ENCODE data around the gene CCNF. TPM values are rescaled to one million over a fixed set of nuclear protein-coding genes. Genes with fewer than 3 reads are reported as not detected.

CCNF gene, protein sequence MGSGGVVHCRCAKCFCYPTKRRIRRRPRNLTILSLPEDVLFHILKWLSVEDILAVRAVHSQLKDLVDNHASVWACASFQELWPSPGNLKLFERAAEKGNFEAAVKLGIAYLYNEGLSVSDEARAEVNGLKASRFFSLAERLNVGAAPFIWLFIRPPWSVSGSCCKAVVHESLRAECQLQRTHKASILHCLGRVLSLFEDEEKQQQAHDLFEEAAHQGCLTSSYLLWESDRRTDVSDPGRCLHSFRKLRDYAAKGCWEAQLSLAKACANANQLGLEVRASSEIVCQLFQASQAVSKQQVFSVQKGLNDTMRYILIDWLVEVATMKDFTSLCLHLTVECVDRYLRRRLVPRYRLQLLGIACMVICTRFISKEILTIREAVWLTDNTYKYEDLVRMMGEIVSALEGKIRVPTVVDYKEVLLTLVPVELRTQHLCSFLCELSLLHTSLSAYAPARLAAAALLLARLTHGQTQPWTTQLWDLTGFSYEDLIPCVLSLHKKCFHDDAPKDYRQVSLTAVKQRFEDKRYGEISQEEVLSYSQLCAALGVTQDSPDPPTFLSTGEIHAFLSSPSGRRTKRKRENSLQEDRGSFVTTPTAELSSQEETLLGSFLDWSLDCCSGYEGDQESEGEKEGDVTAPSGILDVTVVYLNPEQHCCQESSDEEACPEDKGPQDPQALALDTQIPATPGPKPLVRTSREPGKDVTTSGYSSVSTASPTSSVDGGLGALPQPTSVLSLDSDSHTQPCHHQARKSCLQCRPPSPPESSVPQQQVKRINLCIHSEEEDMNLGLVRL
- polyA plus RNA-seq, result 5.2 and 5.7 TPM in 2 replicates
- 16.6 and 21.4 TPM in 2 replicates for polyA minus RNA-seq

DNA sequence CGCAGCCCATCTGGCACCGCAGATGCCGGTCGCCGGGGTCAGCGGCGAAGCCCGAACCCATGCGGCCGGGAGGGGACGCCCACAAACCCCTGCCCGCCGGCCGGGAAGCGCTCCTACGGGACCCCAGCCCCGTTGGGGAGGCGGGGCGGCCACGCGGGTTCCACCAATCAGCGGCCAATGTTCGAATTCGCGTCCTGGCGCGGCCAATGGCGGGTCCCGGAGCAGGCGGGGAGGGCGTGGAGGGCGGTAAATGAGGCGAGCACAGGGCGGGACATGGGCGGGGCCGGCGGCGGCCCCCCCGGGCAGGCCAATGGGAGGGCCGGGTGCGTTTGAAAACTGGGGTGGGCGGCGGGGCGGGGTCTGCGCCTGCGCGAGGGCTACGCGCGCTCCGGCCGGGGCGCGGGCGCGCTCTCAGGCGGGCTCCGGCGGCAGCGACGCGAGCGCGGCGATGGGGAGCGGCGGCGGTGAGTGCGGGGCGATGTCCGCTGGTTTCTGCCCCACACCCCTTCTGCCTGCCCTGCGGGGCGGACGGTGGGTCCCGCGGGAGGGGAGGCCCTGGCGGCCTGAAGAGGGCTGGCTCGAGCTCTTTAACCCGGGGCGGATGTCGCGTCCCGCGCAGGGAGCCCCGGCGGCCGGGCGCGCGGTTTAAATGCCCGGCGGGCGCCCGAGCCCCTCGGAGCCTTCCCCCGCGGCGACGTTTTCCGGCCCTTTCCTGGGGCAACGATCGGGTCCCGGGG, at the start of gene CCNF:
TSS of gene CCNF (plus strand) at position 414 of the 737 bp plus-strand sequence. CDS start at position 449, 35 bp downstream.
- Histone ChIP-seq H3K4me2 (ENCODE audit: low read length) (peak within 1 kb of the TSS; percentile 93), H3K79me2 (replicated peaks; ENCODE audit: insufficient read depth, low read length) (peaks cover 6% of the 10 kb centered on the region), H3K27ac (ENCODE audit: low read length) (no peak within 1 kb of the TSS), H3K4me3 (ENCODE audit: low read length) (peak within 1 kb of the TSS; percentile 99), H3F3A (ENCODE audit: insufficient read depth, low read length, poor library complexity, severe bottlenecking) (no peaks in the 10 kb centered on the region), H3K9me3 (ENCODE audit: low read length) (no peaks in the 10 kb centered on the region), H2AFZ (ENCODE audit: low read depth, low read length) (peak within 1 kb of the TSS; percentile 76), H4K20me1 (ENCODE audit: insufficient read depth) (no peaks in the 10 kb centered on the region), H3K36me3 (ENCODE audit: insufficient read depth, low read length) (peaks cover 5% of the 10 kb centered on the region), H3K9ac (ENCODE audit: low read length) (peak within 1 kb of the TSS; percentile 72), H3K27me3 (ENCODE audit: insufficient read depth, low read depth, low read length) (no peaks in the 10 kb centered on the region), H3K9me2 (ENCODE audit: insufficient read depth, low read length) (no peaks in the 10 kb centered on the region)
- TF ChIP-seq SMC3 (conservative IDR thresholded peaks at IDR 0.05; ENCODE audit: poor library complexity) (peak; percentile 44), EP300 (conservative IDR thresholded peaks at IDR 0.05; ENCODE audit: poor library complexity, severe bottlenecking) (peak; percentile 18), POLR2AphosphoS5 (IDR thresholded peaks at IDR 0.05) (peak; percentile 69), TAF1 (IDR thresholded peaks at IDR 0.05; ENCODE audit: low read depth) (no peak), RAD21 (conservative IDR thresholded peaks at IDR 0.05) (peak; percentile 48)

DNA sequence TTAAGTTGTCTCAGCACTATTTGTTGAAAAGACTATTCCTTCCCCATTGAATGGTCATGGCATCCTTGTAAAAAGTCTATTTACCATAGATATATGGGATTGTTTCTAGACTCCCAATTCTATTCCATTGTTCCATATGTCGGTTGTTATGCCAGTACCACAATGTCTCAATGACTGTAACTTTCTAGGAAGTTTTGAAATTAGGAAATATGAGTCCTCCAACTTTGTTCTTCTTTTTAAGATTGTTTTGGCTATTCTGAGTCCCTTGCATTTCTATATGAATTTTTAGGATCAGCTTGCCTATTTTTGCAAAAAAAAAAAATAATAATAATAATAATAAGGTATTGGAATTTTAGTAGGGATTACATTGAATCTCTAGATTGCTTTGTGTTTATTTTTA, 45.7 kb upstream of the CCNF start:
- no peaks in the 10 kb centered on the region for H3K36me3 ChIP-seq (ENCODE audit: insufficient read depth, low read length)
- no peaks in the 10 kb centered on the region for H3K9me3 ChIP-seq (ENCODE audit: low read length)
- H3K9ac ChIP-seq (ENCODE audit: low read length), result no peak overlapping the region
- no peaks in the 10 kb centered on the region for H3F3A ChIP-seq (ENCODE audit: insufficient read depth, low read length, poor library complexity, severe bottlenecking)
- no peaks in the 10 kb centered on the region for H4K20me1 ChIP-seq (ENCODE audit: insufficient read depth)
- TF ChIP-seq EP300 (conservative IDR thresholded peaks at IDR 0.05; ENCODE audit: poor library complexity, severe bottlenecking) (no peak), RAD21 (conservative IDR thresholded peaks at IDR 0.05) (no peak), TAF1 (IDR thresholded peaks at IDR 0.05; ENCODE audit: low read depth) (no peak), MXI1 (conservative IDR thresholded peaks at IDR 0.05; ENCODE audit: poor library complexity, severe bottlenecking) (no peak), POLR2AphosphoS5 (IDR thresholded peaks at IDR 0.05) (no peak), EZH2 (IDR thresholded peaks at IDR 0.05; ENCODE audit: borderline replicate concordance, insufficient read depth, low read length, poor library complexity, severe bottlenecking) (no peak)
- TF ChIP-seq, protein P1, sequence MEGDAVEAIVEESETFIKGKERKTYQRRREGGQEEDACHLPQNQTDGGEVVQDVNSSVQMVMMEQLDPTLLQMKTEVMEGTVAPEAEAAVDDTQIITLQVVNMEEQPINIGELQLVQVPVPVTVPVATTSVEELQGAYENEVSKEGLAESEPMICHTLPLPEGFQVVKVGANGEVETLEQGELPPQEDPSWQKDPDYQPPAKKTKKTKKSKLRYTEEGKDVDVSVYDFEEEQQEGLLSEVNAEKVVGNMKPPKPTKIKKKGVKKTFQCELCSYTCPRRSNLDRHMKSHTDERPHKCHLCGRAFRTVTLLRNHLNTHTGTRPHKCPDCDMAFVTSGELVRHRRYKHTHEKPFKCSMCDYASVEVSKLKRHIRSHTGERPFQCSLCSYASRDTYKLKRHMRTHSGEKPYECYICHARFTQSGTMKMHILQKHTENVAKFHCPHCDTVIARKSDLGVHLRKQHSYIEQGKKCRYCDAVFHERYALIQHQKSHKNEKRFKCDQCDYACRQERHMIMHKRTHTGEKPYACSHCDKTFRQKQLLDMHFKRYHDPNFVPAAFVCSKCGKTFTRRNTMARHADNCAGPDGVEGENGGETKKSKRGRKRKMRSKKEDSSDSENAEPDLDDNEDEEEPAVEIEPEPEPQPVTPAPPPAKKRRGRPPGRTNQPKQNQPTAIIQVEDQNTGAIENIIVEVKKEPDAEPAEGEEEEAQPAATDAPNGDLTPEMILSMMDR (IDR thresholded peaks at IDR 0.05; ENCODE audit: poor library complexity, severe bottlenecking), result no peak
- TF ChIP-seq, protein P2, sequence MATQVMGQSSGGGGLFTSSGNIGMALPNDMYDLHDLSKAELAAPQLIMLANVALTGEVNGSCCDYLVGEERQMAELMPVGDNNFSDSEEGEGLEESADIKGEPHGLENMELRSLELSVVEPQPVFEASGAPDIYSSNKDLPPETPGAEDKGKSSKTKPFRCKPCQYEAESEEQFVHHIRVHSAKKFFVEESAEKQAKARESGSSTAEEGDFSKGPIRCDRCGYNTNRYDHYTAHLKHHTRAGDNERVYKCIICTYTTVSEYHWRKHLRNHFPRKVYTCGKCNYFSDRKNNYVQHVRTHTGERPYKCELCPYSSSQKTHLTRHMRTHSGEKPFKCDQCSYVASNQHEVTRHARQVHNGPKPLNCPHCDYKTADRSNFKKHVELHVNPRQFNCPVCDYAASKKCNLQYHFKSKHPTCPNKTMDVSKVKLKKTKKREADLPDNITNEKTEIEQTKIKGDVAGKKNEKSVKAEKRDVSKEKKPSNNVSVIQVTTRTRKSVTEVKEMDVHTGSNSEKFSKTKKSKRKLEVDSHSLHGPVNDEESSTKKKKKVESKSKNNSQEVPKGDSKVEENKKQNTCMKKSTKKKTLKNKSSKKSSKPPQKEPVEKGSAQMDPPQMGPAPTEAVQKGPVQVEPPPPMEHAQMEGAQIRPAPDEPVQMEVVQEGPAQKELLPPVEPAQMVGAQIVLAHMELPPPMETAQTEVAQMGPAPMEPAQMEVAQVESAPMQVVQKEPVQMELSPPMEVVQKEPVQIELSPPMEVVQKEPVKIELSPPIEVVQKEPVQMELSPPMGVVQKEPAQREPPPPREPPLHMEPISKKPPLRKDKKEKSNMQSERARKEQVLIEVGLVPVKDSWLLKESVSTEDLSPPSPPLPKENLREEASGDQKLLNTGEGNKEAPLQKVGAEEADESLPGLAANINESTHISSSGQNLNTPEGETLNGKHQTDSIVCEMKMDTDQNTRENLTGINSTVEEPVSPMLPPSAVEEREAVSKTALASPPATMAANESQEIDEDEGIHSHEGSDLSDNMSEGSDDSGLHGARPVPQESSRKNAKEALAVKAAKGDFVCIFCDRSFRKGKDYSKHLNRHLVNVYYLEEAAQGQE (IDR thresholded peaks at IDR 0.05; ENCODE audit: borderline replicate concordance), result no peak
- no peak overlapping the region for H2AFZ ChIP-seq (ENCODE audit: low read depth, low read length)
- no peak overlapping the region for H3K4me2 ChIP-seq (ENCODE audit: low read length)
- no peak overlapping the region for H3K4me3 ChIP-seq (ENCODE audit: low read length)
- H3K27ac ChIP-seq (ENCODE audit: low read length), result no peak overlapping the region
- no peaks in the 10 kb centered on the region for H3K9me2 ChIP-seq (ENCODE audit: insufficient read depth, low read length)
- no peaks in the 10 kb centered on the region for H3K79me2 ChIP-seq (replicated peaks; ENCODE audit: insufficient read depth, low read length)
- no peaks in the 10 kb centered on the region for H3K27me3 ChIP-seq (ENCODE audit: insufficient read depth, low read depth, low read length)
